ENCODE data around the gene NEK3. TPM values are rescaled to one million over a fixed set of nuclear protein-coding genes. Genes with fewer than 3 reads are reported as not detected.

Gene NEK3
- polyA plus RNA-seq, 2 of the 4 experiments (the other 2 are of a cell fraction): 6.5 to 19.3 TPM

GRCh38 chr13:52125547-52125946 lies 33.9 kb downstream of the NEK3 start (continued):
- TF ChIP-seq BHLHE40 (IDR thresholded peaks at IDR 0.05; ENCODE audit: low read depth, low read length): no peak
- TF ChIP-seq CHD4 (IDR thresholded peaks at IDR 0.05; ENCODE audit: borderline replicate concordance): no peak
- TF ChIP-seq HDAC2 (IDR thresholded peaks at IDR 0.05): no peak
- no peak for TF ChIP-seq ELK1 (IDR thresholded peaks at IDR 0.05; ENCODE audit: low read depth, low read length)
- TF ChIP-seq, protein P1, sequence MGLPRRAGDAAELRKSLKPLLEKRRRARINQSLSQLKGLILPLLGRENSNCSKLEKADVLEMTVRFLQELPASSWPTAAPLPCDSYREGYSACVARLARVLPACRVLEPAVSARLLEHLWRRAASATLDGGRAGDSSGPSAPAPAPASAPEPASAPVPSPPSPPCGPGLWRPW (IDR thresholded peaks at IDR 0.05): no peak
- no peak for TF ChIP-seq RAD21 (conservative IDR thresholded peaks at IDR 0.05 in 1 of 2, IDR thresholded peaks at IDR 0.05 in 1 of 2)
- no peak for TF ChIP-seq CBX8 (IDR thresholded peaks at IDR 0.05)
- no peak for TF ChIP-seq CBX2 (IDR thresholded peaks at IDR 0.05; ENCODE audit: borderline replicate concordance, low read depth)
- TF ChIP-seq EP300 (IDR thresholded peaks at IDR 0.05): no peak

DNA sequence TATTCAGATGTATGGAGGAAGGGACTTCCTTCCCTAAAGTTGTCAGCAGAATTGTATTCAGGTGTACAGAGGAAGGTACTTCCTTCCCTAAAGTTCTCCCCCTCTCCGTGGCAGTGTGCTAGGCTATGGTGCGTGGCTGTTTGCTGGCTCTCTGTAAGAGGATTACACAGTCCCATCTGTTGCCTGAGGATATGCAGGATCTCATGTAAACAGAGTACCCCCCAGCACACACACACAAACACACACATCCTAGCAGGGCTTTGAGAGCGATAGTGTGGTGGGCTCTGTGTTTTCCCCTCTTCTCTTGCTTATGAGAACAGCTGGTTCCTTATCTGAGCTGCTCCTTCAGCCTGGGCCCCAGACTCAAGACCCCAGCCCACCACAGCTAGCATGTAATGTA lies 40.8 kb downstream of the NEK3 start:
- Histone ChIP-seq H3K4me2 (no peak overlapping the region), H3K9me3 (no peaks in the 10 kb centered on the region), H3K4me1 (no peaks in the 10 kb centered on the region), H3K4me3 (no peak overlapping the region), H3K27ac (no peak overlapping the region)
- POLR2A ChIA-PET: no interaction called here
- DNase-seq (ENCODE audit: low read depth in 1 of 2, low spot score in 1 of 2): no peak
- no peak for ATAC-seq
- no peak for TF ChIP-seq CBX8 (IDR thresholded peaks at IDR 0.05)
- TF ChIP-seq, protein P2, sequence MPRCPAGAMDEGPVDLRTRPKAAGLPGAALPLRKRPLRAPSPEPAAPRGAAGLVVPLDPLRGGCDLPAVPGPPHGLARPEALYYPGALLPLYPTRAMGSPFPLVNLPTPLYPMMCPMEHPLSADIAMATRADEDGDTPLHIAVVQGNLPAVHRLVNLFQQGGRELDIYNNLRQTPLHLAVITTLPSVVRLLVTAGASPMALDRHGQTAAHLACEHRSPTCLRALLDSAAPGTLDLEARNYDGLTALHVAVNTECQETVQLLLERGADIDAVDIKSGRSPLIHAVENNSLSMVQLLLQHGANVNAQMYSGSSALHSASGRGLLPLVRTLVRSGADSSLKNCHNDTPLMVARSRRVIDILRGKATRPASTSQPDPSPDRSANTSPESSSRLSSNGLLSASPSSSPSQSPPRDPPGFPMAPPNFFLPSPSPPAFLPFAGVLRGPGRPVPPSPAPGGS (IDR thresholded peaks at IDR 0.05): no peak
- FAIRE-seq: no peak
- 51% methylated on average over 3 of the region's 3 CpGs for WGBS (ENCODE audit: missing lambda C conversion rate)
- CTCF ChIA-PET: interaction anchor here (1.1 to 2.6 kb wide), 2 partner anchors 9 to 223 kb away, joined by 3 to 11 read pairs; no protein-coding TSS in a partner anchor

GRCh38 chr13:52118095-52118494 lies 41.3 kb downstream of the NEK3 start:
- POLR2A ChIA-PET: no interaction called here
- CTCF ChIA-PET: interaction anchor here (1.1 to 2.6 kb wide), 3 partner anchors 9 to 222 kb away, joined by 3 to 11 read pairs (median 3); no protein-coding TSS in a partner anchor
- no peak for FAIRE-seq

GRCh38 chr13:52112591-52112990 lies 46.8 kb downstream of the NEK3 start:
- POLR2A ChIA-PET: no interaction called here
- Histone ChIP-seq H3K4me3 (no peak overlapping the region), H3K9me3 (no peaks in the 10 kb centered on the region), H3K4me1 (no peaks in the 10 kb centered on the region), H3K4me2 (no peak overlapping the region), H3K27ac (no peak overlapping the region)
- no peak for FAIRE-seq
- ATAC-seq: no peak
- DNase-seq (ENCODE audit: low read depth in 1 of 2, low spot score in 1 of 2): no peak
- 8% methylated on average over 1 of the region's 1 CpG for WGBS (ENCODE audit: missing lambda C conversion rate)
- CTCF ChIA-PET: interaction anchor here (1.0 kb wide), 1 partner anchor 17 kb away, joined by 3 read pairs; no protein-coding TSS in a partner anchor
- TF ChIP-seq SMC3 (IDR thresholded peaks at IDR 0.05): no peak
- TF ChIP-seq GATA3 (IDR thresholded peaks at IDR 0.05; ENCODE audit: borderline replicate concordance): no peak
- no peak for TF ChIP-seq MAZ (IDR thresholded peaks at IDR 0.05; ENCODE audit: borderline replicate concordance, low read depth, low read length)
- TF ChIP-seq, protein P1 (IDR thresholded peaks at IDR 0.05): no peak
- no peak for TF ChIP-seq EHMT2 (IDR thresholded peaks at IDR 0.05; ENCODE audit: low read depth)
- no peak for TF ChIP-seq MAX (IDR thresholded peaks at IDR 0.05)
- TF ChIP-seq ZC3H11A (IDR thresholded peaks at IDR 0.05): no peak
- TF ChIP-seq ZNF302 (CRISPR knock-in tag; IDR thresholded peaks at IDR 0.05): no peak
- TF ChIP-seq NPAS2 (CRISPR knock-in tag; IDR thresholded peaks at IDR 0.05; ENCODE audit: borderline replicate concordance): no peak
- TF ChIP-seq TFCP2L1 (CRISPR knock-in tag; IDR thresholded peaks at IDR 0.05): no peak
- no peak for TF ChIP-seq EHF (CRISPR knock-in tag; IDR thresholded peaks at IDR 0.05)
- TF ChIP-seq NFE2L2 (conservative IDR thresholded peaks at IDR 0.05; ENCODE audit: low read length): no peak
- no peak for TF ChIP-seq POLR2AphosphoS2 (conservative IDR thresholded peaks at IDR 0.05; ENCODE audit: low read length)
- TF ChIP-seq JUNB (IDR thresholded peaks at IDR 0.05): no peak
- TF ChIP-seq JUN (IDR thresholded peaks at IDR 0.05): no peak

More at GRCh38 chr13:52118095-52118494, 41.3 kb downstream of the NEK3 start:
- WGBS (ENCODE audit: missing lambda C conversion rate): 75% methylated on average over 2 of the region's 2 CpGs
- no peak for DNase-seq (ENCODE audit: low read depth in 1 of 2, low spot score in 1 of 2)
- ATAC-seq: no peak
- no peaks in the 10 kb centered on the region for H3K4me1 ChIP-seq
- no peak overlapping the region for H3K4me2 ChIP-seq
- H3K9me3 ChIP-seq: no peaks in the 10 kb centered on the region
- H3K4me3 ChIP-seq: no peak overlapping the region
- H3K27ac ChIP-seq: no peak overlapping the region
- no peak for TF ChIP-seq EP300 (IDR thresholded peaks at IDR 0.05)
- no peak for TF ChIP-seq CEBPB (IDR thresholded peaks at IDR 0.05)
- TF ChIP-seq MAX (IDR thresholded peaks at IDR 0.05): no peak
